Cardiac fibroblast (primary cell): ENCODE measurements around the gene SEC24B.
"Not testable (repeated sequence)": the region's sequence is repeated elsewhere in the genome, so short reads cannot be mapped to it uniquely, and the experiment has no call there.

Source experiments
- DNase-seq, 2 donors: peaks; one replicate each; pipeline versions ENCODE4 v3.0.0 to v3.0.0-alpha.2; 2010; ENCODE audit warnings: low read depth in 2 of 2
- H3K4me3 ChIP-seq, 2 donors: replicated peaks in 1 of 2; 1 replicate in 1 of 2; 2 replicates in 1 of 2; pipeline ENCODE4 v1.5.1; 2011; ENCODE audit warnings: low read depth in 2 of 2, low read length in 2 of 2, mild to moderate bottlenecking in 2 of 2, moderate library complexity in 1 of 2
- TF ChIP-seq, protein P1 (sequence below): IDR thresholded peaks from one replicate; pipeline ENCODE4 v1.5.1; 2011; ENCODE audit warnings: low read depth, mild to moderate bottlenecking, low read length, inconsistent platforms

The SEC24B gene

DNA sequence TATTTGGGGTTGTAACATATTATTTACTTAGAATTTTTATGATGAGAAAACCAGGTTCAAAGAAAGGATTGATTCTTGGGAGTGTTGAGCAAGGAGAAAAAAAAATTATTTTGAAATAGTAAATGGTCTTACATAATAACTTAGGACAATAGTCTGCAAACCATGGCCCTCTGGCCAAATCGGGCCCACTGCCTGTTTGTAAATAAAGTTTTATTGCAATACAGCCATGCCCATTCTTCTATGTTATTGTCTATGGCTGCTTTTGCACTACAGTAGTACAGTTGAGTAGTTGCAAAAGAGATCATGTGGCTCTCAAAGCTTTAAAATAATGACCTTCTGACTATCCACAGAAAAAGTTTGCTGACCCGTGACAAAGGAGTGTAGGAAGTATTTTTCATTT lies 63.3 kb downstream of the SEC24B start:
- no peak for DNase-seq
- no peak overlapping the region for H3K4me3 ChIP-seq
- TF ChIP-seq, protein P1, sequence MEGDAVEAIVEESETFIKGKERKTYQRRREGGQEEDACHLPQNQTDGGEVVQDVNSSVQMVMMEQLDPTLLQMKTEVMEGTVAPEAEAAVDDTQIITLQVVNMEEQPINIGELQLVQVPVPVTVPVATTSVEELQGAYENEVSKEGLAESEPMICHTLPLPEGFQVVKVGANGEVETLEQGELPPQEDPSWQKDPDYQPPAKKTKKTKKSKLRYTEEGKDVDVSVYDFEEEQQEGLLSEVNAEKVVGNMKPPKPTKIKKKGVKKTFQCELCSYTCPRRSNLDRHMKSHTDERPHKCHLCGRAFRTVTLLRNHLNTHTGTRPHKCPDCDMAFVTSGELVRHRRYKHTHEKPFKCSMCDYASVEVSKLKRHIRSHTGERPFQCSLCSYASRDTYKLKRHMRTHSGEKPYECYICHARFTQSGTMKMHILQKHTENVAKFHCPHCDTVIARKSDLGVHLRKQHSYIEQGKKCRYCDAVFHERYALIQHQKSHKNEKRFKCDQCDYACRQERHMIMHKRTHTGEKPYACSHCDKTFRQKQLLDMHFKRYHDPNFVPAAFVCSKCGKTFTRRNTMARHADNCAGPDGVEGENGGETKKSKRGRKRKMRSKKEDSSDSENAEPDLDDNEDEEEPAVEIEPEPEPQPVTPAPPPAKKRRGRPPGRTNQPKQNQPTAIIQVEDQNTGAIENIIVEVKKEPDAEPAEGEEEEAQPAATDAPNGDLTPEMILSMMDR = no peak

DNA sequence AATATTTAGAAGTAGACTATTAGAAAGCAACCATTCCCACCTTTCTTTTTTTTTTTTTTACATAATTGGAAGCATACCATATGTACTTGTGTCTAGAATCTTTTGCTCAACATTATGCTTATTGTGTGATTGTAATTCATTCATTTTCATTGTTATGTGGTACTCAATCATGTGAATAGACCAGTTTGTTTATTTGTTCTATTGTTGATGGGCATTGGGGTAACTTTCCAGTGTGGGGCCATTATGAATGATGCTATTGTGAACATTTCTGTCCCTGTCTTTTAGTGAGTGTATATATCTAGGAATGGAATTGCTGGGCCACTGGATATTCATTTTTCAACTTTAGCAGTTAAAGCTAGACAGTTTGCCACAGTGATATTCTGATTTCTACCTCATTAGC lies 63.9 kb downstream of the SEC24B start:
- no peak for DNase-seq
- TF ChIP-seq, protein P1 = no peak
- no peak overlapping the region for H3K4me3 ChIP-seq

DNA sequence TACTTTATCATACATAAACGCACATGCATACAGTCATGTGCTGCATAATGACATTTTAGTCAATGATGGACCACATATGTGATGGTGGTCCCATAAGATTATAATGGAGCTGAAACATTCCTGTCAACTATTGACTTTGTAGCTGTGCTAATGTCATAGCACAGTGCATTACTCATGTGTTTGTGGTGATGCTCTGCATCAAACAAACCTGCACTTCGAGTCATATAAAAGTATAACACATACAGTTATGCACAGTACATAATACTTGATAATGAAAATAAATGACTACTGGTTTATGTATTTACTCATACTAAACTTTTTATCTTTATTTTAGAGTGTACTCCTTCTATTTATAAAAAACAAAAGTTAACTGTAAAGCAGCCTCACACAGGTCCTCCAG lies 65.9 kb downstream of the SEC24B start:
- no peak overlapping the region for H3K4me3 ChIP-seq
- DNase-seq = no peak
- TF ChIP-seq, protein P1 = no peak

DNA sequence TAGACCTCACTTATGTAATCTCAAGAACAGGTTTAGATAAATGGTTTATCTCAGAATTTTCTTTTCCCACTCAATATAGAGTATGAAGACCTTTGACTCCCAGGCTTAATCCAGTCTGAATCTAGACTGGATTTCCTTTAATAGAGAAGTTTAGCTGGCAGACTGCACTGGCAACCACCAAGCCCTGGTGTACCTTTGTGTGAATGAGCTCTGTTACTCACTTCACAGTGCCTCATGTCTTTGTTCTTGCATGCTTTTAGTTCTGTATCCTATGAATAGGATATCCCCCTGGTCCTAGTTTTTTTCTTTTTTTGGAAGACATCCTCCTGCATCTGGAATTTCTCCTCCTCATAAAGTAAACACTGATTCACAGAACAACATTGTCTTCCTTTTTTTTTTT lies 73.3 kb downstream of the SEC24B start:
- peak in 1 of 2 donors; percentile 18 for DNase-seq
- TF ChIP-seq, protein P1 = no peak

DNA sequence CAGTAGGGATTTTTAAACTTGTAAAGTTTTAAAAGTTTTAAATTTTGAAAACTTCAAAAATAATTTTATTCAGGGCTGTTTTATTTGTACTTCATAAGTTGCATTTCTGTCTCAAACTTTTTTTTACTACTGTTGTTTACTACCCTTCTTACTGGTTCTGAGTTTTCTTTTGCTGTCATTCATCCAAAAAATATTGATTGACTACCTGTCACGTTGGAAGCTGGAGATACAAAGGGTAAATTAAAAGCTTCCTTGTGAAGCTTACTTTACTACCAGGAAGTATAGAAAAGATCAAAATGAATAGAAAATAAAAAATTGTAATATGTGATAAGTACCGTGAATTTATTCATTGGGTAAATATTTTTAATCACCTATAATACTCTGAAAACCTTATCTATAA lies 77.1 kb downstream of the SEC24B start:
- TF ChIP-seq, protein P1 = no peak
- no peak for DNase-seq
- no peak overlapping the region for H3K4me3 ChIP-seq

More for the DNA sequence above, 73.3 kb downstream of the SEC24B start:
- no peak overlapping the region for H3K4me3 ChIP-seq

DNA sequence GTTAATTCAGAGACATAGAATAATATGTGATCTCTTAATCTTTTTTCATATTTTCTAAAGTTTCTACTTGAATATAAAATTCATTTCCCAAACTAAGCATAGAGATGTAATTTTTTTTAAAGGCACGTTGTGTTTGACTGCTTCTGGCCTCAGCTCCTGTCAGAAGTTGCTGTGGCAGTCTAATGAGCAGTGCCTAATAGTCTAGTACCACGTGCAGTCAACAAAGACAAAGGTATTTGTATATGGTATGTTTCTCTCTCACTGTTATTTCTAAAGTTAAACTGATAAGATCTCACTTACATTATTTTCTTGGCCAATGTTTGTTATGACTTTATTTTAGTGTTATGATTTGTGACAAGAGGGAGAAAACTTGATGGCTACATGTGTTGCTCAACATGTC lies 77.8 kb downstream of the SEC24B start:
- TF ChIP-seq, protein P1 = no peak
- DNase-seq = no peak
- H3K4me3 ChIP-seq = no peak overlapping the region

DNA sequence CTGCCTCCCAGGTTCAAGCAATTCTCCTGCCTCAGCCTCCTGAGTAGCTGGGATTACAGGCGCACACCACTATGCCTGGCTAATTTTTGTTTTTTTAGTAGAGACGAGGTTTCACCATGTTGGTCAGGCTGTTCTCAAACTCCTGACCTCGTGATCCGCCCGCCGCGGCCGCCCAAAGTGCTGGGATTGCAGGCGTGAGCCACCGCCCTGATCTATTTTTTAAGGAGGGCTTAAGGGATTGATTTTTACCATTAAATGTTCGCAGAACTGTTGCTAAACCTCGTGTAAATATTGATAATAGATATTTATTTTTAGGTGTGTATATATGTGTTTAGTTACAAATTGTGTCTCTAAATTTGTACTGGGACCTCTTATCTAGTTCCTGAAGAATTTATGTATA lies 79.8 kb downstream of the SEC24B start:
- not testable (repeated sequence) for DNase-seq, H3K4me3 ChIP-seq

DNA sequence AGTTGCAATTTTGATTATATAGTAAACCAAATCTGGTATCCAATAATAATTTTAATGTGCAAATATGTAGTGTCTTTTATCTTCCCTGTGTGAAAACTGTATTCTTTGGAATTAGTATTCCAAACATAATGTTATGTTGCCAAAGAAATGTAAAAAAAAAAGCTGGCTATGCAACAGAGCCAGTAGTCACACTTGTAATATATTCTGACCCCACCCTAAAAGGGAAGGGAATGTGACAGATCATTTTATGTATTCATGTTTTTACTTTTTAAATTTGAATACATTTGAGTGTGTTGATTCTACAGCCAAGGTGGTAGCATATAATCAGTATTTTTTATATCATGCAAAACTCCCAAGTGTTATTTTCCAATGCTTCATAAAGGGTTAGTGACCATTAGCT lies 98.6 kb downstream of the SEC24B start:
- TF ChIP-seq, protein P1 = no peak
- no peak for DNase-seq
- no peak overlapping the region for H3K4me3 ChIP-seq
